Osteocyte (in vitro differentiated cells): ENCODE measurements around the gene TRIO. TPM values are rescaled to one million over a fixed set of nuclear protein-coding genes. Genes with fewer than 3 reads are reported as not detected.

Source experiments
- DNase-seq: peaks from one replicate; pipeline ENCODE4 v3.0.0; 2021; ENCODE audit warnings: mixed read lengths; ENCODE audit not compliant: unreplicated experiment; ENCODE audit errors: extremely low spot score
- H3K27ac Mint-ChIP-seq: one replicate; pipeline ENCODE4 v1.8.0; 2021; ENCODE audit warnings: mild to moderate bottlenecking, mixed read lengths; ENCODE audit not compliant: unreplicated experiment
- H3K27me3 Mint-ChIP-seq: one replicate; pipeline ENCODE4 v1.8.0; 2021; ENCODE audit warnings: mixed read lengths; ENCODE audit not compliant: unreplicated experiment
- H3K36me3 Mint-ChIP-seq: one replicate; pipeline ENCODE4 v1.8.0; 2021; ENCODE audit warnings: mixed read lengths; ENCODE audit not compliant: unreplicated experiment
- H3K4me1 Mint-ChIP-seq: one replicate; pipeline ENCODE4 v1.8.0; 2021; ENCODE audit warnings: mixed read lengths; ENCODE audit not compliant: unreplicated experiment
- H3K4me3 Mint-ChIP-seq: one replicate; pipeline ENCODE4 v1.8.0; 2021; ENCODE audit warnings: mild to moderate bottlenecking, moderate library complexity, mixed read lengths; ENCODE audit not compliant: unreplicated experiment
- H3K9me3 Mint-ChIP-seq: one replicate; pipeline ENCODE4 v1.8.0; 2021; ENCODE audit warnings: mixed read lengths; ENCODE audit not compliant: unreplicated experiment
- CTCF ChIP-seq: fragments of 200-600 bp; sonication (generic); IDR thresholded peaks from 2 replicates; pipeline ENCODE4 v1.5.0; 2021; ENCODE audit warnings: antibody characterized with exemption, mild to moderate bottlenecking, moderate library complexity
- total RNA-seq: library from RNA; stranded (reverse); gene quantifications from 2 replicates; pipeline ENCODE4 v1.2.1, GENCODE V29; 2021

TRIO gene
- total RNA-seq, 1 donor from 2014 or later, result 336 TPM

- H3K27me3 Mint-ChIP-seq, result no peaks in the 10 kb centered on the region
- no peaks in the 10 kb centered on the region for H3K36me3 Mint-ChIP-seq
- no peak for DNase-seq
- peaks cover 31% of the 10 kb centered on the region for H3K4me1 Mint-ChIP-seq
- H3K4me3 Mint-ChIP-seq, result peak overlapping the region; percentile 81
- H3K9me3 Mint-ChIP-seq, result no peaks in the 10 kb centered on the region
- H3K27ac Mint-ChIP-seq, result peak overlapping the region; percentile 93
- no peak for TF ChIP-seq CTCF
These were observed 828 bp upstream of the TRIO start for GRCh38 chr5:14142202-14142826.

- DNase-seq, result no peak
- Mint-ChIP-seq H3K36me3 (no peaks in the 10 kb centered on the region), H3K27me3 (no peaks in the 10 kb centered on the region), H3K9me3 (no peaks in the 10 kb centered on the region), H3K27ac (no peak overlapping the region), H3K4me3 (no peak overlapping the region), H3K4me1 (peaks cover 42% of the 10 kb centered on the region)
- TF ChIP-seq CTCF, result no peak
These were observed 351 bp downstream of the TRIO start for GRCh38 chr5:14143546-14143840.

GRCh38 chr5:14143841-14144585 is 871 bp downstream of the TRIO start:
- Mint-ChIP-seq H3K4me1 (peaks cover 46% of the 10 kb centered on the region), H3K4me3 (peak overlapping the region; percentile 78), H3K27ac (peak overlapping the region; percentile 88), H3K9me3 (no peaks in the 10 kb centered on the region), H3K27me3 (no peaks in the 10 kb centered on the region), H3K36me3 (no peaks in the 10 kb centered on the region)
- no peak for TF ChIP-seq CTCF
- DNase-seq, result no peak

- Mint-ChIP-seq H3K36me3 (no peaks in the 10 kb centered on the region), H3K4me3 (peak overlapping the region; percentile 78), H3K27me3 (no peaks in the 10 kb centered on the region), H3K9me3 (no peaks in the 10 kb centered on the region), H3K27ac (peak overlapping the region; percentile 88), H3K4me1 (peaks cover 54% of the 10 kb centered on the region)
- DNase-seq, result peak; percentile 86
- peak; percentile 11 for TF ChIP-seq CTCF
These were observed 1.7 kb downstream of the TRIO start for GRCh38 chr5:14144586-14145434.
